PC-3 (cell line): ENCODE results near the gene C3orf52. TPM values are rescaled to one million over a fixed set of nuclear protein-coding genes. Genes with fewer than 3 reads are reported as not detected.

Experiments used
- ATAC-seq: fragments of 200-7000 bp; cut with Tn5 transposase; 2 replicates; pipeline ENCODE4 v1.9.1; 2020; ENCODE audit warnings: mild to moderate bottlenecking, moderate library complexity
- BruUV-seq: library from RNA; stranded (reverse); fragments of 400-500 nt; replicated peaks from 2 replicates; lab custom pipeline; 2021; lab: Mats Ljungman, UMichigan
- CTCF ChIA-PET: fragments of 300-600 bp; sonication (Branson Sonifier 250); formaldehyde crosslinking; loops from one replicate; lab custom pipeline; 2022; ENCODE audit warnings: antibody characterized with exemption; lab: Charles Lee
- POLR2A ChIA-PET: fragments of 300-600 bp; sonication (Branson Sonifier 250); formaldehyde crosslinking; loops from one replicate; lab custom pipeline; 2022; ENCODE audit warnings: antibody characterized with exemption; ENCODE audit not compliant: unreplicated experiment; lab: Charles Lee
- DNase-seq: peaks from one replicate; pipeline ENCODE4 v3.0.0-alpha.2; 2015
- H2AFZ ChIP-seq: fragments of 300-600 bp; sonication (generic); 2 replicates; pipeline ENCODE4 v1.6.0; 2016; ENCODE audit warnings: antibody characterized with exemption, low read length
- H3F3A ChIP-seq: fragments of 300-600 bp; sonication (generic); one replicate; pipeline ENCODE4 v1.6.0; 2017; ENCODE audit warnings: antibody characterized with exemption, low read length, control low read depth, mild to moderate bottlenecking; ENCODE audit not compliant: unreplicated experiment
- H3K27ac ChIP-seq: fragments of 300-600 bp; sonication (generic); 2 replicates; pipeline ENCODE4 v1.5.1; 2016; ENCODE audit warnings: mild to moderate bottlenecking, low read length
- H3K27me3 ChIP-seq: fragments of 300-600 bp; sonication (generic); 2 replicates; pipeline ENCODE4 v1.6.1; 2016; ENCODE audit warnings: low read length, mixed read lengths
- H3K36me3 ChIP-seq: fragments of 300-600 bp; sonication (generic); 2 replicates; pipeline ENCODE4 v1.6.1; 2016; ENCODE audit warnings: low read depth, mixed run types, low read length, mixed read lengths
- H3K4me1 ChIP-seq: fragments of 300-600 bp; sonication (generic); 2 replicates; pipeline ENCODE4 v1.5.1; 2016; ENCODE audit warnings: low read length; ENCODE audit not compliant: insufficient read depth
- H3K4me2 ChIP-seq: fragments of 300-600 bp; sonication (generic); 2 replicates; pipeline ENCODE4 v1.6.0; 2016; ENCODE audit warnings: low read length
- H3K4me3 ChIP-seq: fragments of 300-600 bp; sonication (generic); 2 replicates; pipeline ENCODE4 v1.5.1; 2016; ENCODE audit warnings: mild to moderate bottlenecking, low read length, mixed read lengths
- H3K79me2 ChIP-seq: fragments of 300-600 bp; sonication (generic); 2 replicates; pipeline ENCODE4 v1.6.1; 2017; ENCODE audit warnings: low read length, mixed read lengths
- H3K9ac ChIP-seq: fragments of 300-600 bp; sonication (generic); 2 replicates; pipeline ENCODE4 v1.6.0; 2016; ENCODE audit warnings: mild to moderate bottlenecking, low read length
- H3K9me2 ChIP-seq: fragments of 300-600 bp; sonication (generic); replicated peaks from 2 replicates; pipeline ENCODE4 v1.6.1; 2016; ENCODE audit warnings: mixed run types, low read length, mixed read lengths
- H3K9me3 ChIP-seq: fragments of 300-600 bp; sonication (generic); 2 replicates; pipeline ENCODE4 v1.6.1; 2016; ENCODE audit warnings: low read length, mixed read lengths
- H4K20me1 ChIP-seq: fragments of 300-600 bp; sonication (generic); 2 replicates; pipeline ENCODE4 v1.6.1; 2016; ENCODE audit warnings: low read length, mixed read lengths
- CTCF ChIP-seq: fragments of 300-600 bp; sonication (generic); conservative IDR thresholded peaks from 2 replicates; pipeline ENCODE4 v1.5.1; 2017; ENCODE audit warnings: antibody characterized with exemption, low read depth, mild to moderate bottlenecking, low read length
- EZH2 ChIP-seq: fragments of 300-600 bp; sonication (generic); IDR thresholded peaks from one replicate; pipeline ENCODE4 v1.6.1; 2017; ENCODE audit warnings: antibody characterized with exemption, mild to moderate bottlenecking, low read length; ENCODE audit not compliant: unreplicated experiment
- EZH2phosphoT487 ChIP-seq: fragments of 300-600 bp; sonication (generic); IDR thresholded peaks from 2 replicates; pipeline ENCODE4 v1.6.1; 2018; ENCODE audit warnings: mild to moderate bottlenecking, antibody characterized with exemption, low read length, borderline replicate concordance
- intact Hi-C: fragments of 100-400 bp; cut with micrococcal nuclease; formaldehyde crosslinking; loops from 2 replicates; pipeline ENCODE4 v1.9.0; 2023
- total RNA-seq: library from RNA; depleted of rRNA; stranded (reverse); fragments of >200 nt; gene quantifications from 2 replicates; pipeline ENCODE4 v1.2.3, GENCODE V29; 2014

C3orf52 gene
- total RNA-seq, 1 experiment from 2014 or later, result 16.7 TPM

- TF ChIP-seq EZH2phosphoT487, result no peak
- TF ChIP-seq CTCF, result no peak
- TF ChIP-seq EZH2, result no peak
- peak overlapping the region; percentile 45 for H3K4me2 ChIP-seq
- CTCF ChIA-PET, result no interaction called here
- no TSS peak for BruUV-seq
- H4K20me1 ChIP-seq, result no peaks in the 10 kb centered on the region
- H3K79me2 ChIP-seq, result no peaks in the 10 kb centered on the region
- no peak overlapping the region for H3K4me3 ChIP-seq
- no peak overlapping the region for H3K9ac ChIP-seq
- no peaks in the 10 kb centered on the region for H3K9me3 ChIP-seq
- H3K4me1 ChIP-seq, result peaks cover 19% of the 10 kb centered on the region
- H3F3A ChIP-seq, result no peaks in the 10 kb centered on the region
- H3K9me2 ChIP-seq, result no peaks in the 10 kb centered on the region
- no peak overlapping the region for H3K27ac ChIP-seq
- H3K27me3 ChIP-seq, result no peaks in the 10 kb centered on the region
- intact Hi-C loops, result loop anchor here (2.0 kb wide), 1 partner anchor 40 kb away; the partner anchor contains the start of gene C3orf52
- H2AFZ ChIP-seq, result 0 out of 2 replicates have a peak overlapping the region, but pooled peaks have one; percentile 28
- POLR2A ChIA-PET, result no interaction called here
- no peaks in the 10 kb centered on the region for H3K36me3 ChIP-seq
- ATAC-seq (peak; percentile 53), DNase-seq (peak; percentile 63)
These were observed 39.6 kb upstream of the C3orf52 start for GRCh38 chr3:112046599-112046998.

- BruUV-seq, result no TSS peak
- H3F3A ChIP-seq, result no peaks in the 10 kb centered on the region
- H3K4me2 ChIP-seq, result no peak overlapping the region; the same call in 1 of the 2 replicates
- no peaks in the 10 kb centered on the region for H3K9me2 ChIP-seq
- no peak for ATAC-seq
- H3K9ac ChIP-seq, result no peak overlapping the region
- DNase-seq, result no peak
- no peak overlapping the region for H3K27ac ChIP-seq
- POLR2A ChIA-PET, result no interaction called here
- H3K79me2 ChIP-seq, result no peaks in the 10 kb centered on the region
- H3K27me3 ChIP-seq, result no peaks in the 10 kb centered on the region
- H3K9me3 ChIP-seq, result no peaks in the 10 kb centered on the region
- no peak overlapping the region for H2AFZ ChIP-seq
- CTCF ChIA-PET, result no interaction called here
- TF ChIP-seq EZH2, result no peak
- TF ChIP-seq CTCF, result no peak
- no peak for TF ChIP-seq EZH2phosphoT487
- no peaks in the 10 kb centered on the region for H3K36me3 ChIP-seq
- no peak overlapping the region for H3K4me3 ChIP-seq
- no peaks in the 10 kb centered on the region for H4K20me1 ChIP-seq
- peaks cover 19% of the 10 kb centered on the region for H3K4me1 ChIP-seq
- intact Hi-C loops, result loop anchor here (2.0 kb wide), 1 partner anchor 40 kb away; the partner anchor contains the start of gene C3orf52
These were observed 38.9 kb upstream of the C3orf52 start for GRCh38 chr3:112047264-112047663.

GRCh38 chr3:112048911-112049310 is 37.3 kb upstream of the C3orf52 start:
- Histone ChIP-seq H3K79me2 (no peaks in the 10 kb centered on the region), H3K9ac (no peak overlapping the region), H3K4me3 (no peak overlapping the region), H3K4me1 (peaks cover 8% of the 10 kb centered on the region), H3K4me2 (no peak overlapping the region), H2AFZ (no peak overlapping the region), H3F3A (no peaks in the 10 kb centered on the region), H3K27me3 (no peaks in the 10 kb centered on the region), H3K9me2 (no peaks in the 10 kb centered on the region), H4K20me1 (no peaks in the 10 kb centered on the region), H3K27ac (no peak overlapping the region), H3K9me3 (no peaks in the 10 kb centered on the region), H3K36me3 (no peaks in the 10 kb centered on the region)
- ChIA-PET CTCF (no interaction called here), POLR2A (no interaction called here)
- intact Hi-C loops, result no loop called here
- TF ChIP-seq EZH2, result no peak
- no peak for TF ChIP-seq CTCF
- TF ChIP-seq EZH2phosphoT487, result no peak
- ATAC-seq (no peak), DNase-seq (no peak)
- no TSS peak for BruUV-seq
